CD4-positive, alpha-beta T cell treated with Interleukin-4 for 4 hours (primary cell): ENCODE data around the gene TSTD2.
"Not testable (repeated sequence)": the region's sequence is repeated elsewhere in the genome, so short reads cannot be mapped to it uniquely, and the experiment has no call there.

Experiments
- DNase-seq: peaks from one replicate; pipeline ENCODE4 v3.0.0-alpha.2; 2020

TSTD2 gene

DNA sequence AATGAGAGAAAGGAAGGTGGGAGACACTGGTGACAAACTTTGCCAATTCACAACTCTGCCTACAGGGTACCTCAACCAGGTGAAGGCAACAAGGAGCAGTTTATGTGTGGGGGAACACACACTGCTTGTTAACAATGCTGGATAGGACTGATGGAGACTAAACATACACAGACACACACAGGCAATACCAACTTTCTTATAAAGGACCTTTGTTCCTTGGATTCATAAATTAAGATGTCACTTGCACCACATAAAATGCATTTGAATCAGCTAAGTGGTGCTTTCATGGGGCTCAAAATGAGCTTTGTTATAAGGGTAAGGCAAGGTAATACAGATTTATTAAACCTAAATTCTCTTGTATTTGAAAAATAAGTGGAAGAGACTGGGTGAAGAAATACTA lies 4.0 kb downstream of the TSTD2 start:
- no peak for DNase-seq

DNA sequence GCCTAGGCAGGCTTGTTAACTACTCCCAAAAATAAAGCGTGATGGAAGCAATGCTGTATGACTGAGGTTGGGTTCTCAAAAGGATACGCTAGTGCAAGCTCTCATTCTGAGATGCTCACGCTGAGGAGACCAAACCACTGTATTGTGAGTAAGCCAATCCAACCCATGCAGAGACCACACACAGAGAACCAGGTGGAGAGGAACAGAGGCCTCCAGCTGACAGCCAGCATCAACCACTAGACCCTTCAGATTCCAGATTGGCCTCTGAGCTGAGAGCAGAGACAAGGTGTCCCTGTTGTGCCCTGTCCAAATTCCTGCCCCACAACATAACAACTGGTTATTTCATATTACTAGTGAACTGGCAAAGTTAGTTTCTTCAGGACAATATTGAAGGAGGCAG lies 4.5 kb downstream of the TSTD2 start:
- DNase-seq: no peak

DNA sequence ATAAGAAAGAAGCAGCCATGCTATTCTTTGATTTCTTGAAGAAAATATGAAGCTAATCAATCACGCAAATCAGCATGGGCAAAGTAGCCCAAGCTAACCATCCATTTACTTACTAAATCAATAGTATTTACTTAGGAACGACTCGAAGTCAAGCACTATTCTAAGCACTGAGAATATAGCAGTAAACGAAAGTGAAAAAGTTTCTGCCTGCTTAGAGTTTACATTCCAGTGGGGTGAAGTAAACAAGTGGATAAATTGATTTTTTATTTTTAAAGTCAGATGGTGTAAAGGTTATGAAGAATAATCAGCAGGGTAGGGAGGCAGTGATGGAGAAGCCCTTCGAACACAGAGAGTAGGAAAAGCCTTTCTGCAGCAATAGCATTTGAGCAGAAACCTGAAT lies 5.5 kb downstream of the TSTD2 start:
- no peak for DNase-seq

DNA sequence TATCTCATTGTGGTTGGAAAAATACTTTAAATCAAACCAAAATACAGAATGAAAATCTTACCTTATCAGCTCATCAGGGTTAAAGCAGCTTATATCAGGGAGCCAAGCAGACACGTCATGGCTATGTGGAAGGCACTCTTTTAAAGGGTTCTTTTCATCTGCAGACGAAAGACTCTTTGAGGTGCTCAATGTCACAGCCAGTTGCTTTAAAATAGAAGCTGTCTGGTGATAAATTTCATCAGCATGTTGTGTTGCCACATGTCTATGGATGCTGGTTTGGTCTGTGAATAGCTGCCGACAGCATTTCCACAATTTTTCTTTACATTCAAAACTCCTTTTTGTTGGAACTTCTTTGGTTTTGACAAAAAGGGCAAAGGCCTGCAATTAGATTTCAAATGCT lies 7.5 kb downstream of the TSTD2 start:
- no peak for DNase-seq

GRCh38 chr9:97623946-97624345 lies 9.2 kb downstream of the TSTD2 start:
- DNase-seq: no peak

DNA sequence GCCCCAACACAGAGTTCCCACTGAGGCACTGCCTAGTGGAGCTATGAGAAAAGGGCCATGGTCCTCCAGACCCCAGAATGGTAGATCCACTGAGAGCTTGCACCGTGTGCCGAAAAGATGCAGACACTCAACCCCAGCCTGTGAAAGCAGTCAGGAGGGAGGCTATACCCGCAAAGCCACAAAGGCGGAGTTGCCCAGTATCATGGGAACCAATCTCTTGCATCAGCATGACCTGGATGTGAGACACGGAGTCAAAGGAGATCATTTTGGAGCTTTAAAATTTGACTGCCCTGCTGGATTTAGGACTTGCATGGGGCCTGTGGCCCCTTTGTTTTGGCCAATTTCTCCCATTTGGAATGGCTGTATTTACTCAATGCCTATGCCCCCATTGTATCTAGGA lies 10.7 kb downstream of the TSTD2 start:
- DNase-seq: not testable (repeated sequence)

DNA sequence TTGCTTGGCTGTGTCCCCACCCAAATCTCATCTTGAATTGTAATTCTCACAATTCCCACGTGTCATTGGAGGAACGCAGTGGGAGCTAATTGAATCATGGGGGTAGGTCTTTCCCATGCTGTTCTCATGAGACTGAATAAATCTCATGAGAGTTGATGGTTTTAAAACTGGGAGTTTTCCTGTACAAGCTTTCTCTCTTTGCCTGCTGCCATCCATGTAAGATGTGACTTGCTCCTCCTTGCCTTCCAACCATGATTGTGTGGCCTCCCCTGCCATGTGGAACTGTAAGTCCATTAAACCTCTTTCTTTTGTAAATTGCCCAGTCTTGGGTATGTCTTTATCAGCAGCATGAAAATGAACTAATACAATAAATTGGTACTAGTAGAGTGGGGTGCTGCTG lies 13.1 kb downstream of the TSTD2 start:
- not testable (repeated sequence) for DNase-seq

DNA sequence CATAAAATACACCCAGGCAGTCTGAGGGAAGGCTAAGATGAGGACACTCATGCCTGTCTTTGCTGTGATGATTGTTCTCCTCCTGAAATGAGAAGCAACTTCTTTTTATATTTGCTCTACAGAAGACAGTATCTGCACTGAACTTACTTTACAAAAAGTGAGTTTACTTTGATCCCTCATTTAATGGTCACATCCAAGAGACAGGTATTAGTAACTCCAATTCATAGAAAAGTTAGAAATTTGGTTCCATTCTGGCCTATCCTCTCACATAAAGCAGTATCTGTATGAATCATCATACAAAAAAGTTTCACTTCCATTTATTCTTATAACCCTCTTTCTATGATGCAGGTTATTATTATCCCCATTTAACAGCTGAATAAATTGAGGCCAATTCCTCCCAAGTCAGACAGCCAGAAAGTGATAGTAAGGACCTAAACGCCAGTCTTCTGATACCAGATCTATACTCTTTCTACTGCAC lies 15.2 kb downstream of the TSTD2 start:
- DNase-seq: no peak

DNA sequence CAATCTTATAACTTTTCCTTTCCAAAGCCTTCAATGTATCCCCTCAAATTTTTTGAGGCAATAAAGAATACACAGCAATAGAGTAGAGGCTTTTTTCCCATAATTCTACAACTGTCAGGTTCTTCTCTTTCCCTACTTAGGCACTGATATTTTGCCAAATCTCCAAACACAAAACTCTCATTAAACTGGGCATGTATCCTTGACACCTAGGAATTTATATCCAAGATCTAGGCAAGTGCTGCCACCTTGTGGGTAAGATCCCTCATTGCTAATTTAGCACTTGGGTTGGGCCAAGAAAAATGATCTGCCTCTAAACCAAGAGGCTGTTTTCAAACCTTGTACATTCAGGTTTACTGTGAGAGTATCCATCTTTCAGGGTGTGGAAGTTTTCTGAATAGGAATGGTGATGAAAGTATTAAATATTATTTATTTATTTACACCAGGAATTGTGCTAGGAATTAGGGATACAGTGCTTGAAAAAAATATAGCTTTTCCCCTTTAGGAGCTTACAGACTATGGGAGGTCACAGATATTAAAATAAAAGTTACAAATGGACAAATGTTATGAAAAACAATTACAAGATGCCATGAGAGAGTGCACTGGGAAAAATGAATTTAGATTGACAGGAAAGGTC lies 17.6 kb downstream of the TSTD2 start:
- peak; percentile 67 for DNase-seq

DNA sequence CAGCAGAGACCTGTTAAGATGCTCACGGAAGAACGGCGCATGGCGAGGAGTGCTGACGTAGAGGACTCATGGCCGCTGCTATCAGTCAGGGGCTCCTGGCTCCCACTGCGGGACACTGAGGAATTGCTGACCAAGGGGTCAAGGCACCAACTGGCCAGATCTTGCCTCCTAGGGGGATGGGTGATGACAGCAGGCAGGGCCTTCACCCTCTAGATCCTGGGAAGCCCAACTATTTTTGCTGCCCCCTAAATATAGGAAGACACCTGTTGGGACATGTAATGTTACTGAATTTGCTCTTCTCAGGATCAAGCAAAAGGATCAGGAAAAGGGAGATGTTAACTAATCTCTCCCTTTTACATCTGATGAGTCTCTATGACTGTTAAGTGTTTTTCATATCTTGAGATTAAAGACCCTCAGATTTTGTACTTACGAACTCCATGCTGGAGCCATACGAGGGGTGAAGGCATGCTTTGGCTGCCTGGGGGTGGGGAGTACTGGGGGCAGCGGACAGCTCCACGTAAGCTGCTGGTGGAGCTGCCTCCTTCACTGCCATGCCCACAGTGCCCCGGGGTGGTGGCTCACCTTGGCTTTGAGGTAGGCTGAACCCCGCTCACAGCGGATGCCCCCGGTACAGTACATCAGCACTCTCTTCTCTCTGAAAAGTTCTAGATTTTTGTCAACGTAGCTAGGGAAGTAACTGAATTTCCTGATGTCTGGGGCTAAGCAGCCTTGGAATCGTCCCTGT lies 28.1 kb downstream of the TSTD2 start:
- DNase-seq: no peak

DNA sequence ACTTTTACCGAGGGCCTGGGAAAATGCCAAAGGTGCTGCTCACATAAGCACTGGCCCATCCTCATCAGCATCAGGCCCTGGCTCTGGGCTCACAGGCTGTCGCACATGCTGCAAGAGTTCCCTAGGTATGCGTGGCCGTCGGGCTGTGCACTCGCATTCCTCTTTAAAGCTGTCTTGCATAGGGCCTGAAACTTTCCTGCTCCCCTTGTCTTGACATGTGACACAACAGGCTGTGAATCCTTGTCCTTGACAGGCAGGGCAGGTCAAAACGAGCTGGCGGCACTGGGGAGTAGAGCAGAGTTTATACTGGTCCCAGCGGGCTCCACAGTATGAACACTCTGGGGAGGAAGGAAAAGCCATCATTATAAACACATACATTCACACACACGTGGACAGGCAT lies 30.7 kb downstream of the TSTD2 start:
- DNase-seq: no peak

DNA sequence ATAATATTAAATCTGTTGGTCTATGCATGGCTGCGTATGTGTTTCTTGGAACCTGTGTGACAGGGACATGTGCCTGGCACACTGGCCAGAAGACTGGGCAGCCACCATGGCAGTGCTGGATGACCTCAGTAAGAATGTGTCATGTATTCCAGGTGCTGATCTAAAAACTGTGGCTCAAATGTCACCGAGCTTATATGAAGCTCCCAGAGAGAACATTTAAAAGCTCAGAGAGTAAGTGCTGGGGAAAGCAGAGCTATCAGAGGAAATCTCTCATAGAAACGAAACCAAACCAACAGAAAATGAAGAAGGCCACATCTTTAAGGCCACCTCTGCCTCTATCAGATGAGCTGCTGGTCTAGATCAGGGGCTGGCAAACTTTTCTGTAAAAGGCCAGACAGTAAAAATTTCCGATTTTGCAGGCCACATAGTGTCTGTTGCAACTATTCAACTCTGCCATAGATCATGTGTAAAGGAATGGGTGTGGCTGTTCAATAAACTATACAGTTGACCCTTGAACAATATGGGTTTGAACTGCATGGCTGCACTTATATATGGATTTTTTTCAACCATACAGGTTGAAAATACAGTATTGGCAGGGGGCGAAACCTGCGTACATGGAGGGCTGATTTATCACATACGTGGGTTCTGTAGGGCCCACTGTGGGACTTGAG lies 31.8 kb downstream of the TSTD2 start:
- no peak for DNase-seq

GRCh38 chr9:97600531-97601227 lies 32.5 kb downstream of the TSTD2 start:
- no peak for DNase-seq

GRCh38 chr9:97599314-97599846 lies 33.8 kb downstream of the TSTD2 start:
- DNase-seq: no peak

- DNase-seq: peak; percentile 72
Measured at GRCh38 chr9:97598461-97599288, 34.5 kb downstream of the TSTD2 start.

DNA sequence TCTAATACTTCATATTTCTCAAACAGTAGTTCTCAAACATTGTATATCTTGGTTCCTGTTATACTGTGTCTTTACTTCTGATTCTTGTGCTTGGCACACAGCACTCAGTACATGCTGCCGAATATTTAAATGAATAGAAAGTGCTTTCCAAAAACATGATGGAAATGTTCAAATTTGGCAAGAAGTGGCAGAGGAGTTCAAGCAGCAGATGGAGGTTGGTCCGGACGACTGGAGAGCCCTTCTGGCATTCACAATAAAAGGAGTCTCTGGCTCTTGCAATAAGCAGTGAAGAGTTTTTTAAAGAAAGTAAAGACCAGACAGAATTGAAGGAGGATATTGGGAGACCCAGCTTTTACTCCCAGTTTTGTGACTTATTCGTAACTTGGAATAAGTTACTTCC lies 36.3 kb downstream of the TSTD2 start:
- no peak for DNase-seq

DNA sequence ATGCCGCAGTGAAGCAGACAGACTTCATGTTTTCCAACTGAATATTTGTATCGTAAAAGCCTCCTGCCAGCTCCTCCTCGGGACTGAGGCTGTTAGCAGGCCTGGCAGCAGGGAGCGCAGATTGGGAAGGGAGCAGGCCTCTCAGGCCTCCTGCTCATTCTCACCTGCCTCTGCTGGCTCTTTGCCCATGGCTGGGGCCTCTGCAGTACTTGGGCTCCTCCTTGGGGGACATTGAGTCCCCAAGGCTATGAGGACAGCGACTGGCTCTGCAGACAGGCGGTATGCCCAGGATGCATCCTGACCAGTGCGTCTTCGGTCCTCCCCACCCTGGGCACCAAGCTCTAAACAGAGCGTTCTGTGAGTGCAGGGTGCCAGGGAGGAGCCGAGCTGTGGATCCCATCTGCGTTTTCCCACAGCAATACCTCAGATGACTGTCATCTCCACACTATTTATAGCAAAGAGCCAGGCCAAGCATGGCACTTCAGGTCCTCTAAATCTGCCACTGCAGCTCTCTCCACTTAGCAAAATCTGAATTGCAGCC lies 38.7 kb downstream of the TSTD2 start:
- no peak for DNase-seq

DNA sequence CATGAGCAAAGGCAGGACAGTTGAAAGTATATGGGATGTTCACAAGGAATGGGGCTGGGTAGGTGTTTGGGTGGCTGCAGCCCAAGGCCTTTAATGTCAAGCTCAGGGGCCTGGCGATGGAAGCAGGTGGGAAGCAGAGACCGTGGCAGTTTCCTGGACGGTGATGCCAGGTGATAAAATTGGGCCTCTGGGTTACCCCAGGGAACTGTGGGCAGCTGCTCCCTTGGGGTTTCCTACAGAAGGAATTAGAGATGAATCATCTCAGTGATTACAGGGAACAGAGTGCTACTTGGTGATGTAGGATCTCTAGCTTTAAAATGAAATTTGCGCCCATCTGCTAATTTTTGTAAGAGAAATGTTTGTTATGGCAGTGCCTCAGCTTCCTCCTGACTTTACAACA lies 39.2 kb downstream of the TSTD2 start:
- no peak for DNase-seq

- no peak for DNase-seq
Measured at GRCh38 chr9:97592126-97592525, 41.0 kb downstream of the TSTD2 start.

DNA sequence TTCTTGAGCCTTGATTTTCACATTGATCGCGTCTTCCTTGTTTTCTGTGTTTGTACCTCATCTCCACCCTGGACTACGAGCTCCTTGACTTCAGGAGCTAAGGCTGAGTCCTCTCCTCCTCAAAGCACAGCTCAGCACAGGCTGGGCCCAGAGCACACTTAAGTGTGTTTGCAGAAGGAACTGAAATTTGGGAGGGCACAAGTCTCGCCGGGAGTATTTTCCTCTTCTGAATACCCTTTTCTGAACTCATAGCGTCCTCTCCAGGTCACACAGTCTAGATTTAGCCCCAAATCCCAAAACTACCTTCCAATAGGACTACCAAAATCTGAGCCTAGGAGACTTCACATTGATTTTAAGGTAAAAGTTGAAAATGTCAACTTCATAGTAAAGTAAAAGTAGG lies 41.6 kb downstream of the TSTD2 start:
- no peak for DNase-seq

DNA sequence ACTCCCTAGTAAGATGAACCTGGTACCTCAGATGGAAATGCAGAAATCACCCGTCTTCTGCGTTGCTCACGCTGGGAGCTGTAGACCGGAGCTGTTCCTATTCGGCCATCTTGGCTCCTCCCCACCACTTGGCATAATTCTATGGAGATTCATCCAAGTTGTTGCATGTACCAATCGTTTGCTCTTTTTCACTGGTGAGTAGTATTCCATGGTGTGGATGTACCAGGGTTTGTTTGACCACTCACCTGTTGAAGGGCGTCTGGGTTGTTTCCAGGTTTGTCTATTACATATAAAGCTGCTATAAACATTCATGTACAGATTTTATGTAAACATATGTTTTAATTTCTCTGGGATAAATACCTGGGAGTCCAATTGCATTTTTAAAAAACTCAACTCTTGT lies 46.3 kb downstream of the TSTD2 start:
- not testable (repeated sequence) for DNase-seq

- not testable (repeated sequence) for DNase-seq
Measured at GRCh38 chr9:97584778-97585177, 48.4 kb downstream of the TSTD2 start.
